ENCODE measurements around the gene PPM1A.

The PPM1A gene

DNA sequence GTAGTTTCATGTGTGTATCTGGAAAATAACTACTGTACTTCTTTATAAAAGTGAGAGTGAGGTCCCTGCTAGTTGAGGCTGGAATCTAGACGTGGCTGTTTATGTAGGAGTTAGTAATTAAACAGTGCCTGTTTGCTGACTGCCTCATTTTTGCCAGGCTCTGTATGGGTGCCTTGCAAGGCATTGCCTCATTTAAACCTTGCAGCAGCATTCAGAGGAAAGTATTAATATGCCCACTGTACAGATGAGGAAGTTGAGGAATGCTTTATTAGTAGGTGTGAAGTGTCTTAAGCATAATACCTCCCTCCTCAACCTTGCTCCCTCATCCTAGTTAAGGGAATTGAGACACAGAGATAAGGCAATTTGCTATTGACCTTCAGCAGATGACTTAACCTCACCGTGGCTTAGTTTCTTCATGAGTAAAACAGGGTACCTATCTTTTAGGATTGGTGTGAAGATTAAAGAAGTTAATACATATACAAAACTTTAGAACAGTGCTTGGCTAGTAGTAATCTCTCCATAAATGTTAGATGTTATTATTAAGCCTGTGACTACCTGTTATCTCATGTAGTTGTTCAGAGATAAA is 28.7 kb downstream of the PPM1A start:
- Histone ChIP-seq H3K4me1 (ENCODE audit: control insufficient read depth, insufficient read depth, low read length) (peaks cover 4% of the 10 kb centered on the region), H3K4me3 (ENCODE audit: low read depth, low read length) (no peak overlapping the region), H3K27ac (ENCODE audit: extremely low read depth, low read depth, low read length) (no peak overlapping the region), H3K9me3 (ENCODE audit: control insufficient read depth, insufficient read depth, low read depth, low read length) (no peaks in the 10 kb centered on the region), H3K36me3 (ENCODE audit: control insufficient read depth in 2 of 2, insufficient read depth in 1 of 2, low read length in 2 of 2) (peaks cover 1 to 14% of the 10 kb centered on the region in 2 experiments; a peak in 1 of 3 replicates)
- POLR2A ChIA-PET: no interaction called here
- CTCF ChIA-PET: interaction anchor here (0.7 to 1.4 kb wide), 2 partner anchors 12 to 812 kb away, joined by 3 to 6 read pairs; no protein-coding TSS in a partner anchor
- TF ChIP-seq PRDM4 (tag by site-specific recombination; IDR thresholded peaks at IDR 0.05): no peak
- no peak for TF ChIP-seq PRDM1 (tag by site-specific recombination; IDR thresholded peaks at IDR 0.05)
- no peak for TF ChIP-seq ZIC2 (tag by site-specific recombination; IDR thresholded peaks at IDR 0.05)
- TF ChIP-seq ZNF311 (tag by site-specific recombination; IDR thresholded peaks at IDR 0.05; ENCODE audit: borderline replicate concordance): no peak
- no peak for TF ChIP-seq ZNF366 (tag by site-specific recombination; conservative IDR thresholded peaks at IDR 0.05)
- TF ChIP-seq ZNF169 (tag by site-specific recombination; IDR thresholded peaks at IDR 0.05): no peak
- no peak for TF ChIP-seq ZNF341 (tag by site-specific recombination; IDR thresholded peaks at IDR 0.05; ENCODE audit: low read depth)
- TF ChIP-seq ZSCAN23 (tag by site-specific recombination; IDR thresholded peaks at IDR 0.05): no peak

- Histone ChIP-seq H3K4me3 (ENCODE audit: low read depth, low read length) (no peak overlapping the region), H3K36me3 (ENCODE audit: control insufficient read depth in 2 of 2, insufficient read depth in 1 of 2, low read length in 2 of 2) (peaks cover 8 to 20% of the 10 kb centered on the region in 2 experiments; a peak in 2 of 3 replicates), H3K27ac (ENCODE audit: extremely low read depth, low read depth, low read length) (no peak overlapping the region), H3K4me1 (ENCODE audit: control insufficient read depth, insufficient read depth, low read length) (peaks cover 4% of the 10 kb centered on the region), H3K9me3 (ENCODE audit: control insufficient read depth, insufficient read depth, low read depth, low read length) (no peaks in the 10 kb centered on the region)
- ChIA-PET POLR2A (no interaction called here), CTCF (interaction anchor here (0.5 kb wide), 1 partner anchor 13 kb away, joined by 4 read pairs; no protein-coding TSS in a partner anchor)
- TF ChIP-seq ZNF311 (tag by site-specific recombination; IDR thresholded peaks at IDR 0.05; ENCODE audit: borderline replicate concordance): no peak
- TF ChIP-seq ZNF398 (tag by site-specific recombination; IDR thresholded peaks at IDR 0.05): no peak
- no peak for TF ChIP-seq ZNF777 (tag by site-specific recombination; IDR thresholded peaks at IDR 0.05; ENCODE audit: borderline replicate concordance)
- TF ChIP-seq ZNF664 (tag by site-specific recombination; IDR thresholded peaks at IDR 0.05): no peak
- TF ChIP-seq ZNF580 (tag by site-specific recombination; IDR thresholded peaks at IDR 0.05): no peak
- TF ChIP-seq ZNF221 (tag by site-specific recombination; IDR thresholded peaks at IDR 0.05; ENCODE audit: borderline replicate concordance): no peak
Measured at GRCh38 chr14:60278350-60278749, 29.3 kb downstream of the PPM1A start.

DNA sequence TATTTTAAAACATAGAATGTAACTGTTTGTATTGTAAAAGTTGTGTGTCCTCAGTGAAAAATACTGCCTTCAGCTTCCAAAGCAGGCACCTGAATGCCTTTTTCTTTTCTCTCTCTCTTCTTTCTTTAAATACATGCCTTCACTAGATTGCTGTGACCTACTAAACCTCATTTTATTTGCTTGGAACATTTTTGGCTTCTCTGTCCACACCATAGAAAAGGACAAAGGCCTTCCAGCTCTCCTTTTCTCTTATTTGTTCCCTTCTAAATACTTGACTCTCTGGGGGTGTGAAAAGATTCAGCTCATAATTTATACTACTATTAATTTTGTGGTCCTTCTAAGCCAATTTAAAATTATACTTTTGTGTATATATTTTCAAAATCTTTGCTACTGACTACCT is 38.4 kb downstream of the PPM1A start:
- no peak overlapping the region for H3K4me3 ChIP-seq (ENCODE audit: low read depth, low read length)
- H3K27ac ChIP-seq (ENCODE audit: extremely low read depth, low read depth, low read length): no peak overlapping the region
- H3K4me1 ChIP-seq (ENCODE audit: control insufficient read depth, insufficient read depth, low read length): no peaks in the 10 kb centered on the region
- no peaks in the 10 kb centered on the region for H3K9me3 ChIP-seq (ENCODE audit: control insufficient read depth, insufficient read depth, low read depth, low read length)
- no peak for TF ChIP-seq ZNF223 (tag by site-specific recombination; IDR thresholded peaks at IDR 0.05)
- TF ChIP-seq YY1 (tag by site-specific recombination; IDR thresholded peaks at IDR 0.05): no peak
- TF ChIP-seq ZNF624 (tag by site-specific recombination; IDR thresholded peaks at IDR 0.05): no peak
- no peak for TF ChIP-seq ZNF791 (tag by site-specific recombination; IDR thresholded peaks at IDR 0.05)
- TF ChIP-seq ZNF664 (tag by site-specific recombination; IDR thresholded peaks at IDR 0.05): no peak
- no peak for TF ChIP-seq ZNF184 (tag by site-specific recombination; IDR thresholded peaks at IDR 0.05)
- no peak for TF ChIP-seq ZNF585B (tag by site-specific recombination; IDR thresholded peaks at IDR 0.05)
- TF ChIP-seq ZFP69B (tag by site-specific recombination; IDR thresholded peaks at IDR 0.05): no peak
- TF ChIP-seq ZNF560 (tag by site-specific recombination; IDR thresholded peaks at IDR 0.05; ENCODE audit: borderline replicate concordance): no peak
- TF ChIP-seq, protein P1, sequence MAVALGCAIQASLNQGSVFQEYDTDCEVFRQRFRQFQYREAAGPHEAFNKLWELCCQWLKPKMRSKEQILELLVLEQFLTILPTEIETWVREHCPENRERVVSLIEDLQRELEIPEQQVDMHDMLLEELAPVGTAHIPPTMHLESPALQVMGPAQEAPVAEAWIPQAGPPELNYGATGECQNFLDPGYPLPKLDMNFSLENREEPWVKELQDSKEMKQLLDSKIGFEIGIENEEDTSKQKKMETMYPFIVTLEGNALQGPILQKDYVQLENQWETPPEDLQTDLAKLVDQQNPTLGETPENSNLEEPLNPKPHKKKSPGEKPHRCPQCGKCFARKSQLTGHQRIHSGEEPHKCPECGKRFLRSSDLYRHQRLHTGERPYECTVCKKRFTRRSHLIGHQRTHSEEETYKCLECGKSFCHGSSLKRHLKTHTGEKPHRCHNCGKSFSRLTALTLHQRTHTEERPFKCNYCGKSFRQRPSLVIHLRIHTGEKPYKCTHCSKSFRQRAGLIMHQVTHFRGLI (tag by site-specific recombination; IDR thresholded peaks at IDR 0.05): no peak
- no peak for TF ChIP-seq ZNF639 (tag by site-specific recombination; IDR thresholded peaks at IDR 0.05)
- TF ChIP-seq ZNF610 (tag by site-specific recombination; IDR thresholded peaks at IDR 0.05; ENCODE audit: borderline replicate concordance): no peak
- ChIA-PET CTCF (interaction anchor here (0.7 kb wide), 1 partner anchor 1922 kb away, joined by 5 read pairs; no protein-coding TSS in a partner anchor), POLR2A (no interaction called here)
- H3K36me3 ChIP-seq (ENCODE audit: control insufficient read depth in 2 of 2, insufficient read depth in 1 of 2, low read length in 2 of 2): peaks cover 40 to 44% of the 10 kb centered on the region in 2 experiments; a peak in 2 of 3 replicates

All from HEK293 (cell line).